Measurements from ENCODE around the gene TRMT10A. TPM values are rescaled to one million over a fixed set of nuclear protein-coding genes. Genes with fewer than 3 reads are reported as not detected.

TRMT10A gene
- total RNA-seq (2014; rRNA removed; shearing (Covaris generic)), result 1.6 and 5.3 TPM in 2 replicates
- 3.8 and 6.3 TPM in 2 replicates for polyA plus RNA-seq (2016; fragmentation: Nextera tagmentation; extraction: Ambion mirVana)

GRCh38 chr4:99563310-99564186, at the start of gene TRMT10A:
Gene TRMT10A, minus strand, starts transcription at chr4:99564039. Its CDS starts 4,701 bp downstream, at chr4:99559338.
- 1 to 2% methylated on average over 48 of the region's 48 CpGs for WGBS, 2 experiments (ENCODE audit: low coverage in 1 of 2, low lambda C conversion rate in 2 of 2, missing lambda C conversion rate in 2 of 2)

GRCh38 chr4:99612704-99613103, 48.9 kb upstream of the TRMT10A start:
- H3K9me3 ChIP-seq (ENCODE audit: low read depth), result no peaks in the 10 kb centered on the region
- TF ChIP-seq EZH2phosphoT487 (IDR thresholded peaks at IDR 0.05; ENCODE audit: insufficient read depth, low read depth) (no peak), EZH2 (IDR thresholded peaks at IDR 0.05; ENCODE audit: insufficient read depth, poor library complexity, severe bottlenecking) (no peak)
- no peak overlapping the region for H3K27ac ChIP-seq
- H3K9me2 ChIP-seq (ENCODE audit: insufficient read depth), result no peaks in the 10 kb centered on the region
- H3K4me3 ChIP-seq, result no peak overlapping the region
- no peak overlapping the region for H3K4me2 ChIP-seq (ENCODE audit: unreplicated experiment)
- in situ Hi-C loops (cut with MboI), result no loop called here
- no peaks in the 10 kb centered on the region for H3K27me3 ChIP-seq (replicated peaks; ENCODE audit: insufficient read depth)
- H2AFZ ChIP-seq, result no peak overlapping the region
- H3K36me3 ChIP-seq (ENCODE audit: low read depth), result no peaks in the 10 kb centered on the region
- WGBS, 2 experiments (ENCODE audit: low coverage in 1 of 2, low lambda C conversion rate in 2 of 2, missing lambda C conversion rate in 2 of 2), result 10 to 11% methylated on average over 5 of the region's 5 CpGs
- H3K4me1 ChIP-seq (ENCODE audit: insufficient read depth), result no peaks in the 10 kb centered on the region
- no peaks in the 10 kb centered on the region for H3K79me2 ChIP-seq (ENCODE audit: insufficient read depth)
- no peaks in the 10 kb centered on the region for H3F3A ChIP-seq (ENCODE audit: insufficient read depth)
- no peaks in the 10 kb centered on the region for H4K20me1 ChIP-seq (ENCODE audit: insufficient read depth)
- no peak for DNase-seq
- no peak overlapping the region for H3K9ac ChIP-seq

More at GRCh38 chr4:99563310-99564186, at the start of gene TRMT10A:
- H2AFZ ChIP-seq, result peak within 1 kb of the TSS; percentile 98
- no peaks in the 10 kb centered on the region for H3K27me3 ChIP-seq (replicated peaks; ENCODE audit: insufficient read depth)
- H3K9ac ChIP-seq, result peak within 1 kb of the TSS; percentile 84
- H3K9me2 ChIP-seq (ENCODE audit: insufficient read depth), result no peaks in the 10 kb centered on the region
- peak within 1 kb of the TSS; percentile 89 for H3K4me3 ChIP-seq
- no peak for TF ChIP-seq EZH2phosphoT487 (IDR thresholded peaks at IDR 0.05; ENCODE audit: insufficient read depth, low read depth)
- no peak for TF ChIP-seq EZH2 (IDR thresholded peaks at IDR 0.05; ENCODE audit: insufficient read depth, poor library complexity, severe bottlenecking)
- no peaks in the 10 kb centered on the region for H3K9me3 ChIP-seq (ENCODE audit: low read depth)
- peak within 1 kb of the TSS; percentile 94 for H3K4me2 ChIP-seq (ENCODE audit: unreplicated experiment)
- H3K27ac ChIP-seq, result peak within 1 kb of the TSS; percentile 93
- DNase-seq, result peak; percentile 99
- H3K4me1 ChIP-seq (ENCODE audit: insufficient read depth), result 0 out of 2 replicates have a peak, but pooled peaks cover 3% of the 10 kb centered on the region
- peaks cover 16% of the 10 kb centered on the region for H3F3A ChIP-seq (ENCODE audit: insufficient read depth)
- no peaks in the 10 kb centered on the region for H4K20me1 ChIP-seq (ENCODE audit: insufficient read depth)
- in situ Hi-C loops (cut with MboI), result no loop called here
- H3K79me2 ChIP-seq (ENCODE audit: insufficient read depth), result no peaks in the 10 kb centered on the region
- H3K36me3 ChIP-seq (ENCODE audit: low read depth), result no peaks in the 10 kb centered on the region

- no peaks in the 10 kb centered on the region for H3K36me3 ChIP-seq (ENCODE audit: low read depth)
- no peaks in the 10 kb centered on the region for H3K9me2 ChIP-seq (ENCODE audit: insufficient read depth)
- no peaks in the 10 kb centered on the region for H3K79me2 ChIP-seq (ENCODE audit: insufficient read depth)
- WGBS, 2 experiments (ENCODE audit: low coverage in 1 of 2, low lambda C conversion rate in 2 of 2, missing lambda C conversion rate in 2 of 2), result 21 to 26% methylated on average over 3 of the region's 3 CpGs
- no peak overlapping the region for H3K4me3 ChIP-seq
- H3K9me3 ChIP-seq (ENCODE audit: low read depth), result no peaks in the 10 kb centered on the region
- in situ Hi-C loops (cut with MboI), result no loop called here
- H3K4me2 ChIP-seq (ENCODE audit: unreplicated experiment), result no peak overlapping the region
- no peak overlapping the region for H3K27ac ChIP-seq
- no peak overlapping the region for H2AFZ ChIP-seq
- no peak for DNase-seq
- no peaks in the 10 kb centered on the region for H3K4me1 ChIP-seq (ENCODE audit: insufficient read depth)
- no peaks in the 10 kb centered on the region for H3F3A ChIP-seq (ENCODE audit: insufficient read depth)
- no peaks in the 10 kb centered on the region for H4K20me1 ChIP-seq (ENCODE audit: insufficient read depth)
- no peaks in the 10 kb centered on the region; the same call in 1 of the 2 replicates for H3K27me3 ChIP-seq (replicated peaks; ENCODE audit: insufficient read depth)
- no peak overlapping the region for H3K9ac ChIP-seq
- TF ChIP-seq EZH2 (IDR thresholded peaks at IDR 0.05; ENCODE audit: insufficient read depth, poor library complexity, severe bottlenecking) (no peak), EZH2phosphoT487 (IDR thresholded peaks at IDR 0.05; ENCODE audit: insufficient read depth, low read depth) (no peak)
Measured at GRCh38 chr4:99612281-99612680, 48.4 kb upstream of the TRMT10A start.

GRCh38 chr4:99610605-99611175, 46.9 kb upstream of the TRMT10A start:
- no peak overlapping the region for H3K27ac ChIP-seq
- H3K4me2 ChIP-seq (ENCODE audit: unreplicated experiment), result no peak overlapping the region
- H3F3A ChIP-seq (ENCODE audit: insufficient read depth), result no peaks in the 10 kb centered on the region
- no peaks in the 10 kb centered on the region; the same call in 1 of the 2 replicates for H3K27me3 ChIP-seq (replicated peaks; ENCODE audit: insufficient read depth)
- no peaks in the 10 kb centered on the region for H4K20me1 ChIP-seq (ENCODE audit: insufficient read depth)
- peak; percentile 27 for DNase-seq
- peaks cover 3% of the 10 kb centered on the region; the same call in 1 of the 2 replicates for H3K9me2 ChIP-seq (ENCODE audit: insufficient read depth)
- 20 to 23% methylated on average over 5 of the region's 5 CpGs for WGBS, 2 experiments (ENCODE audit: low coverage in 1 of 2, low lambda C conversion rate in 2 of 2, missing lambda C conversion rate in 2 of 2)
- H2AFZ ChIP-seq, result no peak overlapping the region
- no peaks in the 10 kb centered on the region for H3K36me3 ChIP-seq (ENCODE audit: low read depth)
- H3K79me2 ChIP-seq (ENCODE audit: insufficient read depth), result no peaks in the 10 kb centered on the region
- in situ Hi-C loops (cut with MboI), result no loop called here
- no peak overlapping the region for H3K9ac ChIP-seq
- no peaks in the 10 kb centered on the region for H3K9me3 ChIP-seq (ENCODE audit: low read depth)
- no peaks in the 10 kb centered on the region for H3K4me1 ChIP-seq (ENCODE audit: insufficient read depth)
- TF ChIP-seq EZH2phosphoT487 (IDR thresholded peaks at IDR 0.05; ENCODE audit: insufficient read depth, low read depth), result no peak
- TF ChIP-seq EZH2 (IDR thresholded peaks at IDR 0.05; ENCODE audit: insufficient read depth, poor library complexity, severe bottlenecking), result no peak
- H3K4me3 ChIP-seq, result no peak overlapping the region

Data from GM23248 (cell line).